Measurements from ENCODE around the gene TMEM201. TPM values are rescaled to one million over a fixed set of nuclear protein-coding genes. Genes with fewer than 3 reads are reported as not detected.

TMEM201 gene
- total and polyA plus RNA-seq, 8 donors, result 9.1 to 21.9 (median 17.0) TPM

DNA sequence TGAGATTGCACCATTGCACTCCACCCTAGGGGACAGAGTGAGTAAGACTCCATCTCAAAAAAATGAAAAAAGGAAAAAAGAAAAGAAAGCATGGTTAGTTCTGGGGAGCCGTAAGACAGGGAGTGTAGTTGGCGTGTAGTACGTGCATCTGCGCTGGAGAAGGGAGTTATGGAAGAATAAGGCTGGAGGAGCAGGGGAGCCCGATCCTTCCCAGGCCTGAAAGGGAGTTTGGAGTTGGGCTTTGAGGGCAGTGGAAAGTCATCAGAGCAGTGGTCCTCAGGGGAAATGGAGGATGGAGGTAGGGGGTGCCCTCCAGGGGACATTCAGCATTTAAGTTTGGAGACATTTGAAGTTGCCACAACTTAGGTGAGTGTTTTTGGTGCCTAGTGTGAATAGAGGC, 11.3 kb upstream of the TMEM201 start:
- no peak for ATAC-seq
- intact Hi-C loops (cut with DNase I), result no loop called here

GRCh38 chr1:9580942-9581341, 7.8 kb upstream of the TMEM201 start:
- intact Hi-C loops (cut with DNase I), result no loop called here
- TF ChIP-seq CTCF (IDR thresholded peaks at IDR 0.05), result no peak
- peaks cover 0 to 68% of the 10 kb centered on the region in 2 donors for H3K36me3 ChIP-seq
- H3K4me3 ChIP-seq, result no peak overlapping the region
- no peak overlapping the region for H3K27ac ChIP-seq
- H3K9me3 ChIP-seq, result no peaks in the 10 kb centered on the region
- H3K4me1 ChIP-seq, result no peaks in the 10 kb centered on the region
- DNase-seq (no peak), ATAC-seq (no peak)
- H3K27me3 ChIP-seq, result no peaks in the 10 kb centered on the region

More for the DNA sequence above, 11.3 kb upstream of the TMEM201 start:
- Histone ChIP-seq H3K9me3 (no peaks in the 10 kb centered on the region), H3K4me1 (no peaks in the 10 kb centered on the region), H3K27ac (no peak overlapping the region), H3K4me3 (no peak overlapping the region), H3K36me3 (peaks cover 0 to 60% of the 10 kb centered on the region in 2 donors), H3K27me3 (no peaks in the 10 kb centered on the region)
- DNase-seq, result no peak
- TF ChIP-seq CTCF (IDR thresholded peaks at IDR 0.05), result no peak

GRCh38 chr1:9586147-9586766, 2.5 kb upstream of the TMEM201 start:
- Histone ChIP-seq H3K4me1 (peaks cover 6 to 23% of the 10 kb centered on the region in 2 donors), H3K27me3 (peaks cover 0 to 5% of the 10 kb centered on the region in 2 donors), H3K36me3 (peaks cover 0 to 26% of the 10 kb centered on the region in 2 donors), H3K27ac (no peak overlapping the region), H3K9me3 (no peaks in the 10 kb centered on the region), H3K4me3 (no peak overlapping the region)
- DNase-seq, result peak in 1 of 4 donors; percentile 4
- intact Hi-C loops (cut with DNase I), result no loop called here
- TF ChIP-seq CTCF (IDR thresholded peaks at IDR 0.05), result no peak
- ATAC-seq, result no peak

DNA sequence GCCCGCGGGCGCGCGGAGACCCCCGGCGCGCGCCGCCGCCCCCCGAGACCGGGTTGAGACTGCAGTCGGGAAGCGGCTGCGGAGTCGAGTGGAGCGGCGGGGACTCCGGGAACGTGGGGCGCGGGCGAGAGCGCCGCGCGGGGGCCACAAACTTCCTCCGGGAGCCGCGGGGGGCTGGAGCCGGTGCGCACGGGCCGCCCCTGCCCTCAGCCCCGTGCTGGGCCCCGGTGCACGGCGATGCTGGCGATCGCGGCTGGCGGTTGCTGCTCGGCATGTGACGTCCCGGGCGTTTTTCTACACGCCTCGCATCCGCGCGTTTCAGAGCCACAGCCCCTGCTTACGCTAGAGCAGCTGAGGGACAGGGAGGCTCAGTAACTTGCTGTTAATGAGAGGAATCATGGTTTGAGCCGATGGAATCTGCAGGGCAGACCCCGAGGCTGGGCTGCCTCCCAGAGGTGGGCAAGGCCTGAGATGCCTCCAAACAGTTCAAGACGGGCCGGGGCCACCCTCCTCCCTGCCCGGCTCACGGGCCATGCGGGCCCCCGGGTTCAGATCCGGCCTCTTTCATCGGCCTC, 520 bp downstream of the TMEM201 start:
- no peak for ATAC-seq

More for the DNA sequence above, 520 bp downstream of the TMEM201 start:
- Histone ChIP-seq H3K4me3 (peak overlapping the region; percentile 56 to 62), H3K36me3 (peaks cover 0 to 3% of the 10 kb centered on the region in 2 donors), H3K27me3 (peaks cover 0 to 5% of the 10 kb centered on the region in 2 donors), H3K27ac (peak overlapping the region in 1 of 2 donors; percentile 45), H3K4me1 (peaks cover 15 to 50% of the 10 kb centered on the region in 2 donors), H3K9me3 (no peaks in the 10 kb centered on the region)
- peak in 2 of 4 donors; percentile 23 to 84 for DNase-seq
- no peak for TF ChIP-seq CTCF (IDR thresholded peaks at IDR 0.05)
- intact Hi-C loops (cut with DNase I), result no loop called here
